DND-41 (cell line): ENCODE data around the gene CCNL1.

Experiments used
- CTCF ChIP-seq: IDR thresholded peaks from 2 replicates; pipeline ENCODE4 v1.5.1; 2012; ENCODE audit warnings: borderline replicate concordance, low read length, moderate library complexity, mild to moderate bottlenecking; ENCODE audit not compliant: poor library complexity, severe bottlenecking; ENCODE audit errors: extremely low read depth
- EZH2 ChIP-seq: IDR thresholded peaks from 3 replicates; pipeline ENCODE4 v1.6.1; 2012; ENCODE audit warnings: borderline replicate concordance, low read depth, mild to moderate bottlenecking, moderate library complexity, low read length, inconsistent platforms; ENCODE audit not compliant: severe bottlenecking

GRCh38 chr3:157201648-157202278 is 41.8 kb upstream of the CCNL1 start:
- TF ChIP-seq CTCF, result peak; percentile 55
- TF ChIP-seq EZH2, result no peak
